ENCODE measurements around the gene TCHP. TPM values are rescaled to one million over a fixed set of nuclear protein-coding genes. Genes with fewer than 3 reads are reported as not detected.

TCHP gene
- total RNA-seq, 1 donor from 2014 or later = 31.1 TPM

DNA sequence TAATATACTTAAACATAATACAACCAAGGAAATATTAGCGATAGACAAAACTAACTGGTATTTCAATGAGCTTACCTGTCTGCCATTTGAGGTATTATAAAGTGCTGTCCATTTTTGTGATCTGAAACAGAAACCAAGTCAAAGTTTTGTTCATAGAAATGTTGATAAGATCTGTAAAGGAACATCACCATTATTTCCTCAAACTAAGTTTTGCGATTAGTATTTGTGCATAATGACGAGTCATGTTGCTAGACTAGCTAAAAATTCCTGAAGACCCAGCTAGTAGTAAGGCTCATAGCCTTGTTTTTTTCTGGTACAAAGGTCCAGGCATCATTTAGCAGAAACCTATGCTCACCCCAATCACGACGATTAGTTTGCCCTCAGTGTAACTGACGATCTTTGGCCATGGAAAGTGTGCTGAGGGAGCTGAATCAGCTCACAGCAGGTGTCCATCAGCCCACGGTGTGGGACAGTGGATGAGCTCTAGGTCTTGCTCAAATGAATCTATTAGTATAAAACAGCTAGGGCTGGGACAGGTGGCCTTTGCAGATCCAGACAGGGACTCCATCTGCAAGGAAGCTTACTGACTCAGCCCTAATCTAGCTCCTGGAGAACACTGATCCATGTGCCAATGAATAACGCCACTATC, 67.4 kb downstream of the TCHP start:
- Mint-ChIP-seq H3K4me3 (peak overlapping the region; percentile 21), H3K4me1 (ENCODE audit: low read depth) (peaks cover 16% of the 10 kb centered on the region), H3K36me3 (ENCODE audit: low read depth) (peaks cover 47% of the 10 kb centered on the region), H3K27me3 (ENCODE audit: insufficient read depth) (no peaks in the 10 kb centered on the region), H3K9me3 (no peaks in the 10 kb centered on the region), H3K27ac (peak overlapping the region; percentile 79)
- intact Hi-C loops (cut with micrococcal nuclease) = loop anchor here (2.0 kb wide), 1 partner anchor 13 kb away; no protein-coding TSS in a partner anchor
- DNase-seq (ENCODE audit: low spot score) = no peak

Other genes with a start within 250 kb of the TCHP start
- gene FAM222A, start 186.4 kb upstream of the TCHP start, total RNA-seq = 2.4 TPM in 2 replicates
- not detected in 2 replicates for gene TRPV4, start 66.9 kb upstream of the TCHP start, total RNA-seq
- gene GLTP, start 19.7 kb upstream of the TCHP start, total RNA-seq = 27.7 and 29.1 TPM in 2 replicates
- gene GIT2, start 96.1 kb downstream of the TCHP start, total RNA-seq = 86.2 and 87.5 TPM in 2 replicates
- gene ANKRD13A, start 99.2 kb downstream of the TCHP start, total RNA-seq = 60.4 and 62.4 TPM in 2 replicates
- gene C12orf76, start 148.2 kb downstream of the TCHP start, total RNA-seq = 20.3 and 20.8 TPM in 2 replicates
- 0.91 and 1.2 TPM in 2 replicates for gene IFT81, start 224.1 kb downstream of the TCHP start, total RNA-seq

Data from activated T-helper 1 cell treated with anti-CD3 and anti-CD28 coated beads, Interleukin-12 subunit alpha, Interleukin-12 subunit beta, Interleukin-2, Interleukin-4 antibody, amounts not matched to agents 30 ng/mL and 10 ng/mL and 1 ng/mL, durations not matched to agents 14 hours and 24 hours and 36 hours (primary cell).